Astrocyte (in vitro differentiated cells and primary cell): Measurements from ENCODE around the gene SAMD9L. TPM values are rescaled to one million over a fixed set of nuclear protein-coding genes. Genes with fewer than 3 reads are reported as not detected.

Experiments
- total RNA-seq: library from RNA; stranded (reverse); gene quantifications from 2 replicates; pipeline ENCODE4 v1.2.1, GENCODE V29; 2021

SAMD9L gene
- total RNA-seq, 1 donor from 2014 or later, result 45.2 TPM

Other genes starting within 250 kb of the SAMD9L start
- 64.4 and 77.1 TPM in 2 replicates for gene SAMD9, start 30.4 kb downstream of the SAMD9L start, total RNA-seq
- gene HEPACAM2, start 78.1 kb upstream of the SAMD9L start, total RNA-seq, result not detected in 2 replicates
- 19.0 and 19.8 TPM in 2 replicates for gene VPS50, start 84.0 kb upstream of the SAMD9L start, total RNA-seq